Glutamatergic neuron (in vitro differentiated cells): ENCODE measurements around the gene EPC2. TPM values are rescaled to one million over a fixed set of nuclear protein-coding genes. Genes with fewer than 3 reads are reported as not detected.
A peak's percentile ranks its signal among the peaks of the same experiment; 100 is the strongest.

Experiments used
- DNase-seq: peaks from one replicate; pipeline ENCODE4 v3.0.0; 2022
- H3K27ac Mint-ChIP-seq: one replicate; pipeline ENCODE4 v1.8.0; 2020; ENCODE audit warnings: mild to moderate bottlenecking, mixed read lengths, inconsistent platforms; ENCODE audit not compliant: unreplicated experiment
- H3K27me3 Mint-ChIP-seq: one replicate; pipeline ENCODE4 v1.8.0; 2020; ENCODE audit warnings: mild to moderate bottlenecking, moderate library complexity, mixed read lengths, inconsistent platforms; ENCODE audit not compliant: unreplicated experiment
- H3K36me3 Mint-ChIP-seq: one replicate; pipeline ENCODE4 v1.8.0; 2020; ENCODE audit warnings: mild to moderate bottlenecking, mixed read lengths, inconsistent platforms; ENCODE audit not compliant: unreplicated experiment
- H3K4me1 Mint-ChIP-seq: one replicate; pipeline ENCODE4 v1.8.0; 2020; ENCODE audit warnings: mild to moderate bottlenecking, low read depth, mixed read lengths, inconsistent platforms; ENCODE audit not compliant: unreplicated experiment
- H3K4me3 Mint-ChIP-seq: one replicate; pipeline ENCODE4 v1.8.0; 2020; ENCODE audit warnings: mild to moderate bottlenecking, mixed read lengths, inconsistent platforms; ENCODE audit not compliant: unreplicated experiment
- H3K9me3 Mint-ChIP-seq: one replicate; pipeline ENCODE4 v1.8.0; 2020; ENCODE audit warnings: mild to moderate bottlenecking, moderate library complexity, mixed read lengths, inconsistent platforms; ENCODE audit not compliant: unreplicated experiment
- CTCF ChIP-seq: fragments of 200-600 bp; sonication (generic); IDR thresholded peaks from one replicate; pipeline ENCODE4 v1.5.0; 2021; ENCODE audit not compliant: partially characterized antibody, unreplicated experiment
- total RNA-seq: library from RNA; stranded (reverse); fragmentation: NEBNext Ultra II Directional; extraction: Animal tissue kit (Norgen Biotek cat#: 25700); gene quantifications from one replicate; pipeline ENCODE4 v1.2.1, GENCODE V29; 2021; ENCODE audit not compliant: unreplicated experiment

Gene EPC2
- total RNA-seq, 1 donor from 2014 or later: 40.9 TPM

- H3K4me3 Mint-ChIP-seq: no peak overlapping the region
- H3K4me1 Mint-ChIP-seq: peaks cover 11% of the 10 kb centered on the region
- no peak overlapping the region for H3K27ac Mint-ChIP-seq
- TF ChIP-seq CTCF: peak; percentile 46
- peaks cover 2% of the 10 kb centered on the region for H3K9me3 Mint-ChIP-seq
- H3K27me3 Mint-ChIP-seq: no peaks in the 10 kb centered on the region
- no peaks in the 10 kb centered on the region for H3K36me3 Mint-ChIP-seq
- peak; percentile 24 for DNase-seq
Measured at GRCh38 chr2:148813603-148814065, 169.1 kb downstream of the EPC2 start.

GRCh38 chr2:148814143-148814859 is 169.8 kb downstream of the EPC2 start:
- no peak overlapping the region for H3K4me3 Mint-ChIP-seq
- H3K27ac Mint-ChIP-seq: no peak overlapping the region
- TF ChIP-seq CTCF: no peak
- no peaks in the 10 kb centered on the region for H3K36me3 Mint-ChIP-seq
- H3K9me3 Mint-ChIP-seq: peaks cover 2% of the 10 kb centered on the region
- H3K4me1 Mint-ChIP-seq: peaks cover 11% of the 10 kb centered on the region
- no peak for DNase-seq
- H3K27me3 Mint-ChIP-seq: no peaks in the 10 kb centered on the region

DNA sequence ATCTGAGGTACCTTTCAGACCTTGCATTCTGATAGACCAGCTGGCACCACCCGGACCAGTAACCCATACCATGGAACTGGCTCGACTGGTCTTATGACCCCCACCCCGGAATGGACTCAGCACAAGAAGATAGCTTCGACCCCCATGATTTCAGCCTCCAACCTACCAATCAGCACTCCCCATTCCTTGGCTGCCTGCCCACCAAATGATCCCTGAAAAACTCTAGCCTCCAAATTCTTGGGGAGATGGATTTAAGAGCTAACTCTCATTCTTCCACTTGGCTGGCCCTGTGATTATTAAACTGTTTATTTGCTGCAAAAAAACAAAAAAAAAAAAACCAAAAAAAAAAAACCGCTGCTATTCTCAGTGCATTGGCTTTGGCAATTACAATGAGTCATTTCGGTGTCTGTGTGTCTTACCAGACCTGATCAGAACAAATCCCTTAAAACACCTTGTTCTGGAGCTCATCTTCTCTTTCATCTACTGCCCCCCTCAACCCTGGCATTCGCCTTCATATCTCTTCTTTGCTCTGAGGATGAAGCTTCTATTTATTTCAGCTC is 170.4 kb downstream of the EPC2 start:
- Mint-ChIP-seq H3K4me3 (no peak overlapping the region), H3K27me3 (no peaks in the 10 kb centered on the region), H3K9me3 (peaks cover 2% of the 10 kb centered on the region), H3K36me3 (no peaks in the 10 kb centered on the region), H3K27ac (no peak overlapping the region), H3K4me1 (peaks cover 11% of the 10 kb centered on the region)
- TF ChIP-seq CTCF: no peak
- DNase-seq: no peak

GRCh38 chr2:148816176-148816575 is 171.6 kb downstream of the EPC2 start:
- TF ChIP-seq CTCF: no peak
- Mint-ChIP-seq H3K36me3 (no peaks in the 10 kb centered on the region), H3K4me1 (peaks cover 11% of the 10 kb centered on the region), H3K27ac (no peak overlapping the region), H3K4me3 (no peak overlapping the region), H3K9me3 (peaks cover 2% of the 10 kb centered on the region), H3K27me3 (no peaks in the 10 kb centered on the region)
- no peak for DNase-seq

- peaks cover 2% of the 10 kb centered on the region for H3K9me3 Mint-ChIP-seq
- no peaks in the 10 kb centered on the region for H3K36me3 Mint-ChIP-seq
- no peaks in the 10 kb centered on the region for H3K27me3 Mint-ChIP-seq
- H3K4me1 Mint-ChIP-seq: peaks cover 11% of the 10 kb centered on the region
- H3K27ac Mint-ChIP-seq: peak overlapping the region; percentile 48
- peak; percentile 23 for DNase-seq
- H3K4me3 Mint-ChIP-seq: peak overlapping the region; percentile 70
- TF ChIP-seq CTCF: no peak
Measured at GRCh38 chr2:148817210-148817708, 172.7 kb downstream of the EPC2 start.
